Uterus (tissue), 4 donors: ENCODE results near the gene ARMH3. TPM values are rescaled to one million over a fixed set of nuclear protein-coding genes. Genes with fewer than 3 reads are reported as not detected.

Source experiments
- DNase-seq, 2 donors: peaks; one replicate each; pipeline ENCODE4 v3.0.0-alpha.2; 2019 to 2020
- H3K27ac ChIP-seq, 2 donors: fragments of 200-600 bp; sonication (generic); 1 replicate in 1 of 2; 2 replicates in 1 of 2; pipeline ENCODE4 v1.5.1; 2016 to 2018
- H3K27me3 ChIP-seq, 2 donors: fragments of 200-600 bp; sonication (generic); one replicate each; pipeline ENCODE4 v1.5.1; 2018 to 2019; ENCODE audit warnings: control low read depth in 1 of 2
- H3K36me3 ChIP-seq, 2 donors: fragments of 200-600 bp; sonication (generic); one replicate each; pipeline ENCODE4 v1.5.1; 2019; ENCODE audit warnings: control low read depth in 1 of 2
- H3K4me1 ChIP-seq, 2 donors: fragments of 200-600 bp; sonication (generic); one replicate each; pipeline ENCODE4 v1.5.1; 2018 to 2019; ENCODE audit warnings: control low read depth in 1 of 2
- H3K4me3 ChIP-seq, 2 donors: fragments of 200-600 bp; sonication (generic); 1 replicate in 1 of 2; 2 replicates in 1 of 2; pipeline ENCODE4 v1.5.1; 2018 to 2019; ENCODE audit warnings: mild to moderate bottlenecking in 1 of 2
- H3K9me3 ChIP-seq, 2 donors: fragments of 200-600 bp; sonication (generic); one replicate each; pipeline ENCODE4 v1.5.1; 2019; ENCODE audit warnings: control low read depth in 1 of 2
- CTCF ChIP-seq, 4 experiments: fragments of 200-600 bp in 2 of 4; fragments of 450-650 bp in 2 of 4; sonication (generic) in 2 of 4; IDR thresholded peaks; one replicate each; pipeline ENCODE4 v1.5.1; 2016 to 2019; ENCODE audit warnings: antibody characterized with exemption in 4 of 4, mild to moderate bottlenecking in 2 of 4, moderate library complexity in 1 of 4
- POLR2A ChIP-seq, 2 donors: fragments of 450-650 bp; IDR thresholded peaks; one replicate each; pipeline ENCODE4 v1.6.1; 2016; ENCODE audit warnings: antibody characterized with exemption in 2 of 2, mild to moderate bottlenecking in 1 of 2, moderate library complexity in 1 of 2
- intact Hi-C: fragments of 100-400 bp; cut with DNase I; formaldehyde crosslinking; loops from one replicate; pipeline ENCODE4 v1.15.1; 2023; ENCODE audit warnings: low total_unique reads
- total RNA-seq, 4 donors: library from RNA; depleted of rRNA in 3 of 4; stranded (reverse); fragments of >200 nt in 3 of 4; gene quantifications; one replicate each; pipeline versions ENCODE4 v1.1.0 to v1.2.4, GENCODE V29; 2014 to 2023
- donor health status: DM: yes; HTN: yes; CAD: no.

ARMH3 gene
- total RNA-seq, 4 donors from 2014 or later = 10.6 to 29.8 (median 20.9) TPM

- no peaks in the 10 kb centered on the region for H3K9me3 ChIP-seq
- intact Hi-C loops = no loop called here
- no peak for TF ChIP-seq POLR2A (IDR thresholded peaks at IDR 0.05)
- no peak for TF ChIP-seq CTCF (IDR thresholded peaks at IDR 0.05)
- H3K27me3 ChIP-seq = no peaks in the 10 kb centered on the region
- DNase-seq = no peak
- no peaks in the 10 kb centered on the region for H3K4me1 ChIP-seq
- H3K36me3 ChIP-seq = no peaks in the 10 kb centered on the region
- H3K27ac ChIP-seq = no peak overlapping the region
- H3K4me3 ChIP-seq = no peak overlapping the region
Observed at GRCh38 chr10:101888251-101888949, 167.6 kb downstream of the ARMH3 start.

- intact Hi-C loops = no loop called here
- no peak for DNase-seq
- no peaks in the 10 kb centered on the region for H3K27me3 ChIP-seq
- TF ChIP-seq POLR2A (IDR thresholded peaks at IDR 0.05) (no peak), CTCF (IDR thresholded peaks at IDR 0.05) (no peak)
- H3K4me3 ChIP-seq = no peak overlapping the region
- no peaks in the 10 kb centered on the region for H3K9me3 ChIP-seq
- H3K27ac ChIP-seq = no peak overlapping the region
- H3K36me3 ChIP-seq = no peaks in the 10 kb centered on the region
- H3K4me1 ChIP-seq = no peaks in the 10 kb centered on the region
Observed at GRCh38 chr10:101887775-101888174, 168.2 kb downstream of the ARMH3 start.

- DNase-seq = no peak
- Histone ChIP-seq H3K27me3 (no peaks in the 10 kb centered on the region), H3K9me3 (no peaks in the 10 kb centered on the region), H3K4me1 (no peaks in the 10 kb centered on the region), H3K36me3 (no peaks in the 10 kb centered on the region), H3K4me3 (no peak overlapping the region), H3K27ac (no peak overlapping the region)
- intact Hi-C loops = no loop called here
- TF ChIP-seq POLR2A (IDR thresholded peaks at IDR 0.05) (no peak), CTCF (IDR thresholded peaks at IDR 0.05) (no peak)
Observed at GRCh38 chr10:101886521-101887312, 169.3 kb downstream of the ARMH3 start.

- TF ChIP-seq CTCF (IDR thresholded peaks at IDR 0.05) = no peak
- no peak for TF ChIP-seq POLR2A (IDR thresholded peaks at IDR 0.05)
- H3K27ac ChIP-seq = no peak overlapping the region
- no peak for DNase-seq
- no peaks in the 10 kb centered on the region for H3K4me1 ChIP-seq
- no peak overlapping the region for H3K4me3 ChIP-seq
- intact Hi-C loops = no loop called here
- no peaks in the 10 kb centered on the region for H3K36me3 ChIP-seq
- H3K27me3 ChIP-seq = no peaks in the 10 kb centered on the region
- H3K9me3 ChIP-seq = no peaks in the 10 kb centered on the region
Observed at GRCh38 chr10:101881036-101881774, 174.8 kb downstream of the ARMH3 start.

- no peaks in the 10 kb centered on the region for H3K27me3 ChIP-seq
- no peaks in the 10 kb centered on the region for H3K9me3 ChIP-seq
- DNase-seq = no peak
- TF ChIP-seq POLR2A (IDR thresholded peaks at IDR 0.05) = no peak
- TF ChIP-seq CTCF (IDR thresholded peaks at IDR 0.05) = no peak
- no peaks in the 10 kb centered on the region for H3K4me1 ChIP-seq
- intact Hi-C loops = no loop called here
- no peaks in the 10 kb centered on the region for H3K36me3 ChIP-seq
- H3K27ac ChIP-seq = peak overlapping the region; percentile 60
- no peak overlapping the region for H3K4me3 ChIP-seq
Observed at GRCh38 chr10:101880232-101880573, 175.8 kb downstream of the ARMH3 start.
